Loucy (cell line): ENCODE data around the gene MALAT1.

ENCODE experiments used
- H2AFZ ChIP-seq: fragments of 200-600 bp; sonication (generic); 2 replicates; pipeline ENCODE4 v1.6.0; 2016; ENCODE audit warnings: antibody characterized with exemption, mild to moderate bottlenecking, low read length, moderate library complexity
- H3F3A ChIP-seq: fragments of 200-600 bp; 2 replicates; pipeline ENCODE4 v1.6.0; 2016; ENCODE audit warnings: antibody characterized with exemption, low read depth, mild to moderate bottlenecking
- H3K27me3 ChIP-seq: fragments of 200-600 bp; sonication (generic); 2 replicates; pipeline ENCODE4 v1.6.1; 2014; ENCODE audit warnings: low read length, mild to moderate bottlenecking; ENCODE audit not compliant: insufficient read depth, poor library complexity, severe bottlenecking
- H3K36me3 ChIP-seq: fragments of 200-600 bp; sonication (generic); 2 replicates; pipeline ENCODE4 v1.6.1; 2016; ENCODE audit warnings: low read length; ENCODE audit not compliant: insufficient read depth
- H3K4me1 ChIP-seq: fragments of 200-600 bp; sonication (generic); 2 replicates; pipeline ENCODE4 v1.5.1; 2014; ENCODE audit warnings: low read length, mild to moderate bottlenecking; ENCODE audit not compliant: insufficient read depth, poor library complexity, severe bottlenecking
- H3K4me2 ChIP-seq: fragments of 200-600 bp; sonication (generic); 2 replicates; pipeline ENCODE4 v1.6.0; 2014; ENCODE audit warnings: antibody characterized with exemption, low read length, low read depth, mild to moderate bottlenecking; ENCODE audit not compliant: poor library complexity, severe bottlenecking
- H3K4me3 ChIP-seq: fragments of 200-600 bp; sonication (generic); 2 replicates; pipeline ENCODE4 v1.5.1; 2014; ENCODE audit warnings: low read length, mild to moderate bottlenecking, mixed read lengths; ENCODE audit not compliant: poor library complexity, severe bottlenecking
- H3K79me2 ChIP-seq: fragments of 200-600 bp; sonication (generic); 2 replicates; pipeline ENCODE4 v1.6.1; 2014; ENCODE audit warnings: low read length; ENCODE audit not compliant: insufficient read depth
- H3K9ac ChIP-seq: fragments of 200-600 bp; sonication (generic); 2 replicates; pipeline ENCODE4 v1.6.0; 2014; ENCODE audit warnings: mild to moderate bottlenecking, low read depth, low read length, moderate library complexity; ENCODE audit not compliant: poor library complexity, severe bottlenecking
- H3K9me2 ChIP-seq: fragments of 200-600 bp; sonication (generic); replicated peaks from 2 replicates; pipeline ENCODE4 v1.6.1; 2016; ENCODE audit warnings: low read depth, low read length, mixed read lengths
- H3K9me3 ChIP-seq: fragments of 200-600 bp; sonication (generic); 2 replicates; pipeline ENCODE4 v1.6.1; 2014; ENCODE audit warnings: mild to moderate bottlenecking, antibody characterized with exemption, low read length, low read depth; ENCODE audit not compliant: insufficient read depth
- H4K20me1 ChIP-seq: fragments of 200-600 bp; sonication (generic); 2 replicates; pipeline ENCODE4 v1.6.0; 2014; ENCODE audit warnings: antibody characterized with exemption, low read length, mild to moderate bottlenecking; ENCODE audit not compliant: insufficient read depth, poor library complexity, severe bottlenecking
- EZH2phosphoT487 ChIP-seq: fragments of 200-600 bp; IDR thresholded peaks from 2 replicates; pipeline ENCODE4 v1.6.1; 2018; ENCODE audit warnings: antibody characterized with exemption, mild to moderate bottlenecking, moderate library complexity, borderline replicate concordance
- TF ChIP-seq, protein P1 (sequence below): fragments of 200-600 bp; sonication (generic); conservative IDR thresholded peaks from 2 replicates; pipeline ENCODE4 v1.5.1; 2014; ENCODE audit warnings: mild to moderate bottlenecking, antibody characterized with exemption, low read length

MALAT1 gene

DNA sequence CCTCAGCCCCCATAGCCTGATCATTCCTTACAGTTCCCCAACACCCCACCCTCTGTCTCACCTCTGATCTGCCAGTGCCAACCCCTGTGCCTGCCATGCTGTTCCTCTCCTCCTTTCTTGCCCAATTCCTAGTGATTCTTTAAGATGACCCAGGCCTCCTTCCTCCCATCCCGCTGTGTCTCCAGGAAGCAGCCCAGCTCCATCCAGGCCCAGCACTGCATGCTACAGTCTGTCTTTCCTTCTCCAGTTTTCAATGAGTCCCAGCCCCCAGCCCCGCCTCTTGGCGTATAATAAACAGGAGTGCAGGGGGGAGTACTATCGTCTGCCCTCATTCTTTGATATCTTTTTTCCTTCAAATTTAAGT is 47.0 kb downstream of the MALAT1 start:
- peaks cover 30% of the 10 kb centered on the region for H3K4me1 ChIP-seq
- peaks cover 7% of the 10 kb centered on the region; the same call in 1 of the 2 replicates for H3F3A ChIP-seq
- H3K9me2 ChIP-seq: no peaks in the 10 kb centered on the region
- no peaks in the 10 kb centered on the region for H4K20me1 ChIP-seq
- H3K4me2 ChIP-seq: peak overlapping the region; percentile 71
- no peaks in the 10 kb centered on the region for H3K36me3 ChIP-seq
- no peaks in the 10 kb centered on the region for H3K9me3 ChIP-seq
- H3K27me3 ChIP-seq: no peaks in the 10 kb centered on the region
- H3K79me2 ChIP-seq: no peaks in the 10 kb centered on the region
- TF ChIP-seq EZH2phosphoT487: no peak
- TF ChIP-seq, protein P1, sequence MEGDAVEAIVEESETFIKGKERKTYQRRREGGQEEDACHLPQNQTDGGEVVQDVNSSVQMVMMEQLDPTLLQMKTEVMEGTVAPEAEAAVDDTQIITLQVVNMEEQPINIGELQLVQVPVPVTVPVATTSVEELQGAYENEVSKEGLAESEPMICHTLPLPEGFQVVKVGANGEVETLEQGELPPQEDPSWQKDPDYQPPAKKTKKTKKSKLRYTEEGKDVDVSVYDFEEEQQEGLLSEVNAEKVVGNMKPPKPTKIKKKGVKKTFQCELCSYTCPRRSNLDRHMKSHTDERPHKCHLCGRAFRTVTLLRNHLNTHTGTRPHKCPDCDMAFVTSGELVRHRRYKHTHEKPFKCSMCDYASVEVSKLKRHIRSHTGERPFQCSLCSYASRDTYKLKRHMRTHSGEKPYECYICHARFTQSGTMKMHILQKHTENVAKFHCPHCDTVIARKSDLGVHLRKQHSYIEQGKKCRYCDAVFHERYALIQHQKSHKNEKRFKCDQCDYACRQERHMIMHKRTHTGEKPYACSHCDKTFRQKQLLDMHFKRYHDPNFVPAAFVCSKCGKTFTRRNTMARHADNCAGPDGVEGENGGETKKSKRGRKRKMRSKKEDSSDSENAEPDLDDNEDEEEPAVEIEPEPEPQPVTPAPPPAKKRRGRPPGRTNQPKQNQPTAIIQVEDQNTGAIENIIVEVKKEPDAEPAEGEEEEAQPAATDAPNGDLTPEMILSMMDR: no peak
- peak overlapping the region; percentile 67 for H3K4me3 ChIP-seq
- H2AFZ ChIP-seq: 0 out of 2 replicates have a peak overlapping the region, but pooled peaks have one; percentile 59
- peak overlapping the region; percentile 60 for H3K9ac ChIP-seq

DNA sequence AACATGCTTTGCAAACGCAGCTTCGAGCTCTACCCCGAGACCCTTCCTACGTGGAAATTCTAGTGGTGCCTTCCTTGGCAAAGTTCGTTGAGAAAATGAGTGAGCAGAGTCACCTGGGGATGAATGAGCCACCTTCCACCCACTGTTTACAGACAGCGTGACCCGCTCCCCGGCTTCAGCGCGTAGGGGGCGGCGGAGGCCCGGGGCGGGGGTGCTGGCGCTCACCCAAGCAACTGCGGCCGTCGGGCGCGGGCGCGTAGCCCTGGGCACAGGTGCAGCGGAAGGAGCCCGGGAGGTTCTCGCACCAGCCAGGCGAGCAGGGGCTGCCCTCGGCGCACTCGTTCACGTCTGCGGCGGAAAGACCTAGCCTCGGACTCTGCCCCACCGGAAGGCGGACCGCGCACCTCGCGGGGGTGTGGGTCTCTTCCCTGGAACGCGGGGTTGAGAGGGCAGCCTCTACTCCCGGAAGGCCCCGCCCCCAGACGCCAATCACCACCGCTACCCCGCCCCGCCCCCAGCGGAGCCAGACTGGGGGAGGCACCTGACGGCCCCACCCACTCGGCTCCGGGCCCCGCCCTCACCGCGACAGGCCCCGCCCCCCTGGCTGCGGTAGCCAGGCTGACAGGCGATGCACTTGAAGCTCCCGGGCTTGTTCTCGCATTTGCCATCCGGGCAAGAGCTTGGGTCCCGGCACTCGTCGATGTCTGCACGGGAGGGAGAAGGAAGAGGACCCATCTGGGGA is 47.5 kb downstream of the MALAT1 start:
- TF ChIP-seq EZH2phosphoT487: no peak
- TF ChIP-seq, protein P1: no peak
- Histone ChIP-seq H2AFZ (peak overlapping the region; percentile 65; the same call in 1 of the 2 replicates), H4K20me1 (no peaks in the 10 kb centered on the region), H3K36me3 (no peaks in the 10 kb centered on the region), H3K4me3 (peak overlapping the region; percentile 67), H3K27me3 (no peaks in the 10 kb centered on the region), H3K9ac (peak overlapping the region; percentile 60), H3K4me1 (peaks cover 27% of the 10 kb centered on the region), H3K4me2 (peak overlapping the region; percentile 71), H3K9me2 (no peaks in the 10 kb centered on the region), H3F3A (peaks cover 7% of the 10 kb centered on the region; the same call in 1 of the 2 replicates), H3K9me3 (no peaks in the 10 kb centered on the region), H3K79me2 (no peaks in the 10 kb centered on the region)

DNA sequence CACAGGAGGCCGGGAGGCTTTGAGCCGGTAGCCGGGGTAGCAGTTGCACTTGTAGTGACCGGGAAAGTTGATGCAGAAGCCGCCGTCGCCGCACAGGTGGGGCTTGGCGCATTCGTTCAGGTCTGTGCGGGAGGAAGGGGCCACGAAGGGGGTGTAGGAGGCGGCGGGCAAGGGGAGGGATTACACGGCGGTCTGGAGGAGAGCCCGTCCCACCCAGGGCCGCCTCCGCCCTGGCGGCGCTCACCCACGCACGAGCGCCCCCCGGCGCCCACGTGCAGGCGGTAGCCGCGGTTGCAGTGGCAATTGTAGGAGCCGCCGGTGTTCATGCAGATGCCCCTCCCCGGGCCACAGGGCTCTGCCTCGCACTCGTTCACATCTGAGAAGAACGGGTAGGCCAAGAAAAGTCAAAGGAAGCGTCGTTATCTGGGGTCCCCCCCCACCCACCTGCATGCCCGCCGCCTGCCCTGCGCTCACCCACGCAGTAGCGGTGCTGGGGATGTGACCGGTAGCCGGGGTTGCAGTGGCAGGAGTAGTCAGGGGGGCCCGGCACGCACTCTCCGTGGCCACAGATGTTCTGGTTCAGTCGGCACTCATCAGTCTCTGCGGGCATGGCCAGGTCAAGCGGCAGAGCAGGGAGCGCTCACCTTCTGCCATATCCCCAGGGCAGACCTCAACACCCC is 48.7 kb downstream of the MALAT1 start:
- H3K27me3 ChIP-seq: no peaks in the 10 kb centered on the region
- H3K4me1 ChIP-seq: peaks cover 31% of the 10 kb centered on the region
- peaks cover 4% of the 10 kb centered on the region; the same call in 1 of the 2 replicates for H3F3A ChIP-seq
- no peaks in the 10 kb centered on the region for H3K36me3 ChIP-seq
- peak overlapping the region; percentile 71 for H3K4me2 ChIP-seq
- H3K79me2 ChIP-seq: no peaks in the 10 kb centered on the region
- peak overlapping the region; percentile 67 for H3K4me3 ChIP-seq
- H3K9me3 ChIP-seq: no peaks in the 10 kb centered on the region
- H2AFZ ChIP-seq: no peak overlapping the region
- H3K9ac ChIP-seq: peak overlapping the region; percentile 52
- no peak for TF ChIP-seq EZH2phosphoT487
- TF ChIP-seq, protein P1: no peak
- no peaks in the 10 kb centered on the region for H4K20me1 ChIP-seq
- H3K9me2 ChIP-seq: no peaks in the 10 kb centered on the region
